ENCODE data around the gene WNT3.

Gene WNT3

DNA sequence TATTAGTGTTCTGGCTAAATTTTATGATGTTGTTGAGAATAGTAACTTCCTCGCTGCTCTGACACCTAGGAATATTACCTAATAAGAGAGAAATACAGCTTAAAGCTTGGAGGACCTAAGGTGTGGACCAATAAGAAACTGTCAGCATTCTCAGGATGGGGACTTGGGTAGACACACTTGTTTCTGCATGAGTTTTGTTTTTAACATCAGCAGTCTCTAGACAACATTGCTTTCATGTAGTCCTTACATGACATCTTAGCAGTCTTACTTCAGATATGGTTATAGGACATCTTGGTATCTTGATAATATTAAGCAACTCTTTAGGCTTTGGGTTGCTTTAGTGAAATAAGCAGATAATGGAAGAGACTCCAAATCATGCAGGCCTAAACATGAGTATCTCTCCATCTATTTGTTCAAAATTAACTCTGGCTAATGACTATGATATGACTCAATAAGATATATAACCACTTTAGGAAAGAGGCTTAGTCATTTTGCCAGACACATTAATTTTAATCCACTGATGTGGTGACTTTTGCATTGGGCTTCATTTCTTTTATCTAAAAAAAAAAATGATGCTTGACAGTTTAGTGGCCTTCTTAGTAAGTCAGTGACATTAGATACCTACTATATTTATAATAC is 84.5 kb downstream of the WNT3 start:
- Histone ChIP-seq H3K36me3 (ENCODE audit: control insufficient read depth, insufficient read depth, low read length) (no peaks in the 10 kb centered on the region), H3K27me3 (ENCODE audit: control insufficient read depth, insufficient read depth, low read length) (no peaks in the 10 kb centered on the region), H3K9me3 (ENCODE audit: control insufficient read depth, insufficient read depth, low read length) (no peaks in the 10 kb centered on the region), H3K4me1 (ENCODE audit: control insufficient read depth, insufficient read depth, low read length) (peaks cover 18% of the 10 kb centered on the region), H3K9ac (ENCODE audit: low read depth, low read length) (no peak overlapping the region), H3K4me3 (ENCODE audit: low read depth, low read length) (no peak overlapping the region)

DNA sequence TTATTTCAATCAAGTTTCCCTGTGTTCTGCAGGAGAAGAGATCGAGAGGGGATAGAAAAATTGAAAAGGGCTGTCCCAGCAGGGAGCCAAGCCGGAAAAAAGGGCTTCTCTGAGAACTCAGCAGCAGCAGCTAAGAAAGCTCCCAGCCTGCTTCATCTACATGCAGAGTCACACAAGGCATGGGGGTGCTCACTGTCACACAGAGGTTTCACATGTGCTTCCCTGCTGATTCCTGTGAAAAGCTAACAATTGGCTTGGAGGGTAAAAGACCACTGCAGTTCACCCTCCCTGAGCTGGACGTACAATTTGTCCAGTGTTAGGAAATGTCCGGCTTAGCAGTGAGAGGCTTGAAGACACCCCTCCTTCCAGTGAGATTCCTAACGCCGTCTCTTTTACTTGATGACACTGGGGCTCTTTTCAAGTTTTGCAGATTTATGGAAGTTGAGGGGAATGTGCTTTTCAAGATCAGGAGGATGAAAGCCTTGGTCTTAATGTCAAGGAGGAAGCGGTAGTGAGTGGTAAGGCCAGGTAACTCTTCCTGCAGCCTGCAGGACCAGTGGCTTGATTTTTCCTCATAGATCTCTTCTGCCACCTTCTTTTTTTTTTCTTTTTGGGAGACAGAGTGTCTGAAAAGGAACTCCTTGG is 85.6 kb downstream of the WNT3 start:
- H3K9me3 ChIP-seq (ENCODE audit: control insufficient read depth, insufficient read depth, low read length), result no peaks in the 10 kb centered on the region
- peak overlapping the region; percentile 30 for H3K9ac ChIP-seq (ENCODE audit: low read depth, low read length)
- no peaks in the 10 kb centered on the region for H3K36me3 ChIP-seq (ENCODE audit: control insufficient read depth, insufficient read depth, low read length)
- peaks cover 18% of the 10 kb centered on the region for H3K4me1 ChIP-seq (ENCODE audit: control insufficient read depth, insufficient read depth, low read length)
- H3K27me3 ChIP-seq (ENCODE audit: control insufficient read depth, insufficient read depth, low read length), result no peaks in the 10 kb centered on the region
- peak overlapping the region; percentile 41 for H3K4me3 ChIP-seq (ENCODE audit: low read depth, low read length)

DNA sequence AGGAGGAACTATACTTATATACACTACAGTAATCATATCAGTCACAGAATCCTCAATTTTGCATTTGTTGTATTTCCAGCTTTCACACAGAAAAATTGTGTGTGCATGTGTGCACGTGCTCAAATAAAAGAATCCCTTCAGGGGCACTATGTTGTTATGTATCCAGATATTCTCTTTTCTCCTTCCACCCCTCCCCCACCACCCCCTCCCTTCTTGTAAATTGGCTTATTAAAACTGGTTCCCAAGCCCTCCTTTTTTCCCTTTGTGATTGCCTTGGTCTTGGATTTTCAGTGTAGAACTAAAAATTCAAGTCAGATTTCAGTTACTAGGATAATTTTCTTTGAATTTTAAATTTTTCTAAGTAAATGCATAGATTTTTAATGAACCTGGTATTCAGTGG is 86.3 kb downstream of the WNT3 start:
- Histone ChIP-seq H3K4me3 (ENCODE audit: low read depth, low read length) (no peak overlapping the region), H3K36me3 (ENCODE audit: control insufficient read depth, insufficient read depth, low read length) (no peaks in the 10 kb centered on the region), H3K9me3 (ENCODE audit: control insufficient read depth, insufficient read depth, low read length) (no peaks in the 10 kb centered on the region), H3K27me3 (ENCODE audit: control insufficient read depth, insufficient read depth, low read length) (no peaks in the 10 kb centered on the region), H3K4me1 (ENCODE audit: control insufficient read depth, insufficient read depth, low read length) (peaks cover 18% of the 10 kb centered on the region), H3K9ac (ENCODE audit: low read depth, low read length) (no peak overlapping the region)

DNA sequence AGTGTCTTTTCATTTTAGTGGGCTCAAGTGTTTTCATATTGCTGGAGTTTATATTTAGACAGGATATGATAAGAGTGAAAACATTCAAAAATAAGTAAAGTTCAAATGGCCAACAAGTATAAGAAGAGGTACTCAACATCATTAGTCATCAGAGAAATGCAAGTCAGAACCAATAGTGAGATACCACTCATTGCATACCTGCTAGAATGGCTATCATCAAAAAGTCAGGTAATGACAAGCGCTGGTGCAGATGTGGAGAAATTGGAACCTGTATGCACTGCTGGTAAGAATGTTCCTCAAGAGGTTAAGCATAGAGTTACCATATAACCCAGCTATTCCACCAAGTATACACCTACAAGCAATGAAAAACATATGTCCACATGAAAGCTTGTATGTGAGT is 87.8 kb downstream of the WNT3 start:
- H3K9me3 ChIP-seq (ENCODE audit: control insufficient read depth, insufficient read depth, low read length), result no peaks in the 10 kb centered on the region
- H3K4me3 ChIP-seq (ENCODE audit: low read depth, low read length), result no peak overlapping the region
- H3K36me3 ChIP-seq (ENCODE audit: control insufficient read depth, insufficient read depth, low read length), result no peaks in the 10 kb centered on the region
- H3K27me3 ChIP-seq (ENCODE audit: control insufficient read depth, insufficient read depth, low read length), result no peaks in the 10 kb centered on the region
- no peak overlapping the region for H3K9ac ChIP-seq (ENCODE audit: low read depth, low read length)
- peaks cover 18% of the 10 kb centered on the region for H3K4me1 ChIP-seq (ENCODE audit: control insufficient read depth, insufficient read depth, low read length)

DNA sequence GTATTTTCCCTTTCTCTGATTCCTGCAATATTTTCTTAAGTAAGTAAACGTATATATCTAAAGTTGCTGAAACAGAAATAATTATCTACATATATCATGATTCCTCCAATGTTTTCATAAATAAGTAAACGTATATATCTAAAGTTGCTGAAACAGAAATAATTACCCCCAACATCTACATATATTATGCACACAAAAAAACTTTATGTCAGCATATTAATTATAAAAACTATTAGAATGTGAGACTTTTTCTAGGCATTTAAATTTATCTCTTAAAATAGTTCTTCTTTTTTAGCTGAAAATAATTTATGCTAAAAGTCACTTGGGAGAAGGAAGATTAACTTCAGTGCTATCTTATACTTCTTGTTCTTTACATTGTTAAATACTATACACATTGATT is 88.5 kb downstream of the WNT3 start:
- Histone ChIP-seq H3K4me1 (ENCODE audit: control insufficient read depth, insufficient read depth, low read length) (peaks cover 18% of the 10 kb centered on the region), H3K9ac (ENCODE audit: low read depth, low read length) (no peak overlapping the region), H3K9me3 (ENCODE audit: control insufficient read depth, insufficient read depth, low read length) (no peaks in the 10 kb centered on the region), H3K4me3 (ENCODE audit: low read depth, low read length) (no peak overlapping the region), H3K36me3 (ENCODE audit: control insufficient read depth, insufficient read depth, low read length) (no peaks in the 10 kb centered on the region), H3K27me3 (ENCODE audit: control insufficient read depth, insufficient read depth, low read length) (no peaks in the 10 kb centered on the region)

DNA sequence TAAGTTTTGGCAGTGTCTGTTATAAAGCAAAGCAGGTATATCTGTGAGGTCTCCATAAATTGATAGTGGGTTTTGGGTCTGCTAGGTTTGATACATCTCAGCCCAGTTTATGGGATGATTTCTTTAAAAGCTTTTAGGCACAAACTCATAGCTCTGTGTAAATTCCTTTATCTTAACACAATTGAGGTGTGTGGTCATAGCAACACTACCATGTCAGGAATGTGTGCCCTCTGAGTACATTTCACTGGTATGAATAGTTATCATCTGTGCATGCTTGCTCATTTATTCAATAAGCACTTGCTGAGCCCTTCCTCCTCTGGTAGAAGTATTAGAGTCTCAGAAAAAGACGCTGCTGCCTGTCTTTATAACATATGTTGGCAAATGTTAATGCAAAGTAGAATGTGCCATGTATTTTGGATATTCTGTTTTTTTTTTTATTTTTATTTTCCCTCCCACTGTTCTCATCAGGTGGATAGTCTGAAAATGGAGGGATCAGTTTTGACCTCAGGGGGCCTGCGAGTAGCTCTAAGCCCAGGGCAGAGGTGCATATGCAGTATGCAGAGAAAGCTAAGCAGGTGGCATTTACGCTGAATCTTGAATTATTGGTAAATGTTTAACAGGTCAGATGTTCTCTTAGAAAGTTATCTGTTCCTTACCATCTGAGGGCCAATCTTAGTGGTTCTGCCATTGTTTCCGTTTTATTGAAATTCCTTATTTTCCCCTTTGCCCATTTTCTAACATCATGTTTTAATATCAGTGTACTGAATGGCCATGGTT is 90.7 kb downstream of the WNT3 start:
- Histone ChIP-seq H3K4me3 (ENCODE audit: low read depth, low read length) (no peak overlapping the region), H3K9me3 (ENCODE audit: control insufficient read depth, insufficient read depth, low read length) (no peaks in the 10 kb centered on the region), H3K9ac (ENCODE audit: low read depth, low read length) (no peak overlapping the region), H3K36me3 (ENCODE audit: control insufficient read depth, insufficient read depth, low read length) (no peaks in the 10 kb centered on the region), H3K27me3 (ENCODE audit: control insufficient read depth, insufficient read depth, low read length) (no peaks in the 10 kb centered on the region), H3K4me1 (ENCODE audit: control insufficient read depth, insufficient read depth, low read length) (peaks cover 11% of the 10 kb centered on the region)

DNA sequence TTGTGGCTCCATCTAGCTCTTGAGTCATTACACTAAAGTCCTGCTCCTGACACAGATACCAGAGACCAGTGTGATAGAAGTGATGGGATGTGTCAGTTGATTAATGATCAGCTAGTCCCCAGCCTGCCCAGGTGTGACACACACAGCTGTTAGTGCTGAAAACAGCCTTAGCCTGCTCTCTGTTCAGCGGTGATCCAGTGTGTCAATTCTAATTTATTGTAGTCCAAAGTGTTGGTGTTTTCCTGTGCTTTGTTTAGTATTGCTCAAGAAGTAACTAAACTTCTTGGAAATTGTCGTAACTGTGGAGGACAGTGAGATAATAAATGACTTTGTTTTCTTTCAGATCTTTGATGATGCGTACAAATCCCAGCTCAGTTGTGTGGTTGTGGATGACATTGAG is 92.3 kb downstream of the WNT3 start:
- no peaks in the 10 kb centered on the region for H3K36me3 ChIP-seq (ENCODE audit: control insufficient read depth, insufficient read depth, low read length)
- H3K4me3 ChIP-seq (ENCODE audit: low read depth, low read length), result no peak overlapping the region
- no peak overlapping the region for H3K9ac ChIP-seq (ENCODE audit: low read depth, low read length)
- H3K9me3 ChIP-seq (ENCODE audit: control insufficient read depth, insufficient read depth, low read length), result no peaks in the 10 kb centered on the region
- H3K4me1 ChIP-seq (ENCODE audit: control insufficient read depth, insufficient read depth, low read length), result no peaks in the 10 kb centered on the region
- H3K27me3 ChIP-seq (ENCODE audit: control insufficient read depth, insufficient read depth, low read length), result no peaks in the 10 kb centered on the region

DNA sequence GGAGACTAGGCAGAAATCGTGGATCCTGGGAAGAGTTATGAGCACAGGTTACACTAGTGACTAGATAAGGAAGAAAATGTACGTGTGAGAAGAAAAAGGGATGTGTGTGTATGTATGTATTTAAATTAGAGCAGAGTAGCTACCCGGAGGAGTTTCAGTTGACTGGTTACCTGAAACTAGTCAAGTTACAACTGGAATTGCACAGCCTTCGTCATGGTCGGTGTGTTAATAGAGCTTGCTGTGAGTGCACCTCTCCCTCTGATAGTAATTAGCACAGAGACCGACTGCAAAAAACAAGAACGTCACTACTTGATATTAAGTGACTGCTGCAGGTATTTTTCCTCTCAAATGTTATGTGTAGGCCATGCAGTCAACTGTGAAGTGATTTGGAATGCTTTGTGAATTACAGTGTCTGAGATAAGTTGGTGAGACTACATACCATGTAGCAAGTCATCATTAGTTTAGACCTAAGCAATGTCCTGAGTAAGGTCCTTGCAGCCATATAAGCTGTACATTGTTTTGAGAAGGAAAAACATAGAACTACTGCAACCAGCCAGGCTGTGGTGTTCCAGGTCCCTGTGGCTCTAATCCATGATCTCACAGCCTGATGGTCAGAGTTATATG is 95.7 kb downstream of the WNT3 start:
- H3K9ac ChIP-seq (ENCODE audit: low read depth, low read length), result no peak overlapping the region
- no peaks in the 10 kb centered on the region for H3K27me3 ChIP-seq (ENCODE audit: control insufficient read depth, insufficient read depth, low read length)
- no peaks in the 10 kb centered on the region for H3K4me1 ChIP-seq (ENCODE audit: control insufficient read depth, insufficient read depth, low read length)
- H3K4me3 ChIP-seq (ENCODE audit: low read depth, low read length), result no peak overlapping the region
- H3K9me3 ChIP-seq (ENCODE audit: control insufficient read depth, insufficient read depth, low read length), result no peaks in the 10 kb centered on the region
- no peaks in the 10 kb centered on the region for H3K36me3 ChIP-seq (ENCODE audit: control insufficient read depth, insufficient read depth, low read length)

DNA sequence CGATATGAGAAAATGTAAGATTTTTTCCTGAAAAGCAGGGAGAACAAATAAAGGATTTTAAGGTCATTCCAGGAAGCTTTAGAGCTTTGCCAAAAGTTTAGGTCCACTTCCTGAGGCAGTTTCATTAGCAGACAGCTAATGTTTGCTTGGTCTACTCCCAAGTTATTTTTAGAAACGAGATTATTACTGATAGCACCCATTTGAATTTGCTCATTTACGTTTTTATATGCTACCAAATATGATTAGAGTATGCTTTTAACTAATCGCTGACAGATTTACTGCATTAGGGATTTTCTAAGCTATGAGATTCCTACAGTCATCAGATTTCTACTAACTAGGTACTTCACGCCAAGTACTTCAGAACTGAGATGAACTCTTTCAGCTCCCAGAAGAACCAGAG is 98.1 kb downstream of the WNT3 start:
- Histone ChIP-seq H3K36me3 (ENCODE audit: control insufficient read depth, insufficient read depth, low read length) (no peaks in the 10 kb centered on the region), H3K9me3 (ENCODE audit: control insufficient read depth, insufficient read depth, low read length) (no peaks in the 10 kb centered on the region), H3K4me1 (ENCODE audit: control insufficient read depth, insufficient read depth, low read length) (no peaks in the 10 kb centered on the region), H3K4me3 (ENCODE audit: low read depth, low read length) (no peak overlapping the region), H3K27me3 (ENCODE audit: control insufficient read depth, insufficient read depth, low read length) (no peaks in the 10 kb centered on the region), H3K9ac (ENCODE audit: low read depth, low read length) (no peak overlapping the region)

DNA sequence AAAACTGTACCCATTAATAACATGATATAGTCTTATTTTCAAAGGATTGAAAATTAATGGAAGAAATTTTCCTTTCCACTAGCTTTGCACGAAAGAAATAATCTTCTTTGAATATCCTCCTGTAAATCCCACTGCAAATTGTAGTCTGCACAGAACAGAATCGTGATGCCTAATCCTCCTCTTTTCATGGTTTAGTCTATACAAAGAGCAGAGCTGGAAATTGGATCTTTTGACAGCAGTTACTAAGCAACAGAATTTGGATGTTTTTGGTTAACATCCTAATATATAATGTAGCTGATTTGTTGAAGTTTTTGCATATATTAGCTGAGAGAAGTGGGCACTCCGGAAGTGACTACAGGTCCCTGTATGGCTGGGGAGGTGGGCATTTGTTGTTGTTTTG is 98.6 kb downstream of the WNT3 start:
- H3K4me1 ChIP-seq (ENCODE audit: control insufficient read depth, insufficient read depth, low read length), result no peaks in the 10 kb centered on the region
- no peaks in the 10 kb centered on the region for H3K9me3 ChIP-seq (ENCODE audit: control insufficient read depth, insufficient read depth, low read length)
- no peak overlapping the region for H3K9ac ChIP-seq (ENCODE audit: low read depth, low read length)
- H3K36me3 ChIP-seq (ENCODE audit: control insufficient read depth, insufficient read depth, low read length), result no peaks in the 10 kb centered on the region
- H3K27me3 ChIP-seq (ENCODE audit: control insufficient read depth, insufficient read depth, low read length), result no peaks in the 10 kb centered on the region
- no peak overlapping the region for H3K4me3 ChIP-seq (ENCODE audit: low read depth, low read length)

DNA sequence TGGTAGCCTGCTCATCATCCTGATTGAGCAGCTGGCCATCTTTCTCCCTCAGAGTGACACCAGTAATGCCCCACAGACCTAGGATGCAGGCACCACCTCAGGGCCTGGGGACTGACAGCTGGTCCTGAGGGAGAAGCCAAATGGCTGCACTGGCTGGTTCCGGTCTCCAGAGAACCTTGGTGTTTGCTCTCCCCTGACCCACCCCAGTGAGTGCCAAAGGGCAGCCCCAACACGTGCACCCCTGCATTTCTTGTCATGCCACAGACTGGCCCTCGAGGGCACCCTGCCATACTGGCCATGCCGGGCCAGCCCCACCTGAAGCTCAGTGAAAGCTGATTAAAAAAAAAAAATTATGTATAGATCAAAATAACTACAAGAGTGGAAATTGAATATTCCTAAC is 100.5 kb downstream of the WNT3 start:
- Histone ChIP-seq H3K27me3 (ENCODE audit: control insufficient read depth, insufficient read depth, low read length) (no peaks in the 10 kb centered on the region), H3K9ac (ENCODE audit: low read depth, low read length) (no peak overlapping the region), H3K36me3 (ENCODE audit: control insufficient read depth, insufficient read depth, low read length) (no peaks in the 10 kb centered on the region), H3K9me3 (ENCODE audit: control insufficient read depth, insufficient read depth, low read length) (no peaks in the 10 kb centered on the region), H3K4me3 (ENCODE audit: low read depth, low read length) (no peak overlapping the region), H3K4me1 (ENCODE audit: control insufficient read depth, insufficient read depth, low read length) (peaks cover 3% of the 10 kb centered on the region)

Data from iPS-15b (cell line).